Mucosa of rectum (tissue), 2 donors: Measurements from ENCODE around the gene IFI6.

Source experiments
- H3K27ac ChIP-seq, 2 donors: one replicate each; pipeline ENCODE4 v1.7.0; 2013; ENCODE audit warnings: inconsistent platforms in 2 of 2, low read depth in 2 of 2, low read length in 2 of 2
- H3K27me3 ChIP-seq, 2 donors: one replicate each; pipeline ENCODE4 v1.7.0; 2013; ENCODE audit warnings: low read length in 2 of 2; ENCODE audit not compliant: control insufficient read depth in 2 of 2, insufficient read depth in 2 of 2
- H3K36me3 ChIP-seq, 2 donors: one replicate each; pipeline ENCODE4 v1.7.0; 2013; ENCODE audit warnings: low read length in 2 of 2; ENCODE audit not compliant: control insufficient read depth in 2 of 2, insufficient read depth in 2 of 2
- H3K4me1 ChIP-seq, 2 donors: one replicate each; pipeline ENCODE4 v1.7.0; 2013; ENCODE audit warnings: low read length in 2 of 2, mild to moderate bottlenecking in 1 of 2; ENCODE audit not compliant: control insufficient read depth in 2 of 2, insufficient read depth in 2 of 2
- H3K4me3 ChIP-seq, 2 donors: one replicate each; pipeline ENCODE4 v1.7.0; 2013; ENCODE audit warnings: low read length in 2 of 2
- H3K9ac ChIP-seq, 2 donors: one replicate each; pipeline ENCODE4 v1.7.0; 2013; ENCODE audit warnings: low read length in 2 of 2, low read depth in 1 of 2, mild to moderate bottlenecking in 1 of 2
- H3K9me3 ChIP-seq, 2 donors: one replicate each; pipeline ENCODE4 v1.7.0; 2013; ENCODE audit warnings: low read length in 2 of 2; ENCODE audit not compliant: control insufficient read depth in 2 of 2
- donor health status: healthy.
- donor health status: Normal muscosa, but diverticular disease.

The IFI6 gene

DNA sequence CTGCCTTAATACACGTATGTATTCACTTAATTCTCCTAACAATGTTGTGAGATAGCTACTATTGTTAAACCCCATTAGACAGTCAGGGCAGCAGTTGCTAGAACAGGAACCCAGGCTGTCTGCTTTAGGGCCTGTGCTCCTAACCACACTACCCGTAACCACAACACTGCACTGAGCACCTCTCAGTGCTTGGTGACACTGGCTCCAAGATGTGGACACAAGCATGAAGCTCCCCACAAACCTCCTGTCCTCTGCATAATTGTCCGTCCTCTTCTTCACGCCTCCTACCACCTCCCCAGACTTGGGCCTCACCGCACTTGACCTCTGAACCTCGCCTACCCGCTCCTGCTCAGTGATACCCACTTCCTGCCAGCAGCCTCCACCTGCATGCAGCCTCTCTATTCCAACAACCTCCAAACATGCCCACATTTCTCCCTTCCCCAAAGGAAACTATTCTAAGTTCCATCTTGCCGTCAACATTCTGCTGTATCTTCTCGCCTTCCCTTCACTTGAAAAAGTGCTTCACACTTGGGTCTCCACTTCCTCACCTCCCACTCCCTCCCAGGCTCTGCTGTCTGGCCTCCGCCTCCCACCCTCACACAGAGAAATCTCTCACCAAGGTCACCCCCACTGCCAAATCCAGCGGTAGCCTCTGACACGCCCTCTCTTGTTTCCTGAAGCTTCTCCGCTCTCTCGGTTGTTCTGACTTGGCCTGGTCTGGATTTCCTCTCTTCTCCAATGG is 53.5 kb downstream of the IFI6 start:
- Histone ChIP-seq H3K4me1 (peaks cover 0 to 5% of the 10 kb centered on the region in 2 donors), H3K9ac (no peak overlapping the region), H3K27ac (no peak overlapping the region)

DNA sequence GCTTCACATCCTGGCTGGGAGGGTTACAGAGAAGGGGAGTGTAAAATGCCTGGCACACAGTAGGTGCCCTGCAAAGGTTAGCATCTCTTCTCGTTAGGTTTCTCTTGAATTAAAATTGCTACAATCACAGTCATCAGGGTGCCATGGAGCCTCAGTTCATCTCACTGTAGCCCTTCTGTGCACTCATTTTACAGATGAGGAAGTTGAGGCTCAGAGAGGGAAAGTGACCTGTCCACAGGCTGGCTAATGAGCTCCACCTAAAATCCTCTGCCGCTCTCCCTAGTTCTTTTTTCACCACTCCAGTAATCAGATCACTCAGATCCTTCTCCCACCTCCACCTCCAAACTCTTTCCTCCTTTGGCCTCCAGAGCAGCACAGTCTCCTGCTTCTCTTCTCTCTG is 54.6 kb downstream of the IFI6 start:
- Histone ChIP-seq H3K36me3 (no peaks in the 10 kb centered on the region), H3K4me1 (peaks cover 0 to 5% of the 10 kb centered on the region in 2 donors), H3K27me3 (no peaks in the 10 kb centered on the region), H3K9me3 (no peaks in the 10 kb centered on the region), H3K4me3 (no peak overlapping the region), H3K9ac (no peak overlapping the region), H3K27ac (no peak overlapping the region)

More for the DNA sequence above, 53.5 kb downstream of the IFI6 start:
- Histone ChIP-seq H3K36me3 (no peaks in the 10 kb centered on the region), H3K9me3 (no peaks in the 10 kb centered on the region), H3K4me3 (no peak overlapping the region), H3K27me3 (no peaks in the 10 kb centered on the region)

GRCh38 chr1:27616441-27616840 is 55.6 kb downstream of the IFI6 start:
- Histone ChIP-seq H3K9ac (no peak overlapping the region), H3K4me3 (no peak overlapping the region), H3K36me3 (no peaks in the 10 kb centered on the region), H3K27me3 (no peaks in the 10 kb centered on the region), H3K9me3 (no peaks in the 10 kb centered on the region), H3K4me1 (peaks cover 0 to 5% of the 10 kb centered on the region in 2 donors), H3K27ac (no peak overlapping the region)
